Medulla oblongata (tissue), 1 donor: ENCODE data around the gene RPL32.
"Not testable (repeated sequence)": the region's sequence is repeated elsewhere in the genome, so short reads cannot be mapped to it uniquely, and the experiment has no call there.

Experiments
- DNase-seq: peaks from one replicate; pipeline ENCODE4 v3.0.0-alpha.2; 2015; ENCODE audit errors: extremely low spot score

RPL32 gene

GRCh38 chr3:12841149-12841969, at the start of gene RPL32:
TSS of gene RPL32 (minus strand) at chr3:12841565. CDS start at chr3:12840237, 1,328 bp downstream.
- DNase-seq, result peak; percentile 98

GRCh38 chr3:12890610-12891390, 49.4 kb upstream of the RPL32 start:
- DNase-seq, result no peak

- DNase-seq, result peak; percentile 34
These were observed 45.4 kb upstream of the RPL32 start for GRCh38 chr3:12886736-12887135.

GRCh38 chr3:12886106-12886679, 44.8 kb upstream of the RPL32 start:
- DNase-seq, result no peak

GRCh38 chr3:12885583-12885930, 44.2 kb upstream of the RPL32 start:
- DNase-seq, result no peak

GRCh38 chr3:12884790-12885582, 43.6 kb upstream of the RPL32 start:
- DNase-seq, result no peak

GRCh38 chr3:12884186-12884680, 42.9 kb upstream of the RPL32 start:
- DNase-seq, result peak; percentile 73

- DNase-seq, result no peak
These were observed 41.3 kb upstream of the RPL32 start for GRCh38 chr3:12882336-12883310.

- not testable (repeated sequence) for DNase-seq
These were observed 40.5 kb upstream of the RPL32 start for GRCh38 chr3:12881858-12882257.

GRCh38 chr3:12879191-12879815, 37.9 kb upstream of the RPL32 start:
- peak; percentile 77 for DNase-seq

- DNase-seq, result not testable (repeated sequence)
These were observed 37.4 kb upstream of the RPL32 start for GRCh38 chr3:12878758-12879157.

- no peak for DNase-seq
These were observed 36.8 kb upstream of the RPL32 start for GRCh38 chr3:12878141-12878574.

GRCh38 chr3:12877040-12877439, 35.7 kb upstream of the RPL32 start:
- no peak for DNase-seq

- DNase-seq, result no peak
These were observed 34.8 kb upstream of the RPL32 start for GRCh38 chr3:12875857-12876836.

- DNase-seq, result no peak
These were observed 30.1 kb upstream of the RPL32 start for GRCh38 chr3:12871404-12871983.

- peak; percentile 75 for DNase-seq
These were observed 29.6 kb upstream of the RPL32 start for GRCh38 chr3:12870942-12871341.

- no peak for DNase-seq
These were observed 27.8 kb upstream of the RPL32 start for GRCh38 chr3:12869035-12869621.
